Astrocyte (in vitro differentiated cells and primary cell): ENCODE data around the gene TPM2. TPM values are rescaled to one million over a fixed set of nuclear protein-coding genes. Genes with fewer than 3 reads are reported as not detected.

Experiments used
- DNase-seq: peaks from one replicate; pipeline ENCODE4 v3.0.0-alpha.2; 2010; ENCODE audit warnings: low read depth
- FAIRE-seq: peaks from 2 replicates; lab custom pipeline; 2011; peaks lifted over from hg19 to GRCh38; lab: Jason Lieb, UNC
- H2AFZ ChIP-seq: 2 replicates; pipeline ENCODE4 v1.6.0; 2012; ENCODE audit warnings: low read depth, low read length, inconsistent platforms
- H3K27ac ChIP-seq: 2 replicates; pipeline ENCODE4 v1.5.1; 2011; ENCODE audit warnings: low read depth, low read length, inconsistent platforms
- H3K27me3 ChIP-seq: 2 replicates; pipeline ENCODE4 v1.6.0; 2011; ENCODE audit warnings: low read length, inconsistent platforms; ENCODE audit not compliant: insufficient read depth
- H3K36me3 ChIP-seq: 2 replicates; pipeline ENCODE4 v1.5.1; 2011; ENCODE audit warnings: low read length, inconsistent platforms; ENCODE audit not compliant: insufficient read depth
- H3K4me1 ChIP-seq: 2 replicates; pipeline ENCODE4 v1.5.1; 2011; ENCODE audit warnings: low read length, inconsistent platforms; ENCODE audit not compliant: insufficient read depth
- H3K4me2 ChIP-seq: 2 replicates; pipeline ENCODE4 v1.6.0; 2012; ENCODE audit warnings: low read length, inconsistent platforms
- H3K4me3 ChIP-seq: 2 replicates; pipeline ENCODE4 v1.5.1; 2011; ENCODE audit warnings: low read depth, mild to moderate bottlenecking, low read length, inconsistent platforms; ENCODE audit not compliant: insufficient read depth
- H3K79me2 ChIP-seq: 2 replicates; pipeline ENCODE4 v1.6.0; 2012; ENCODE audit warnings: mild to moderate bottlenecking, low read length, inconsistent platforms; ENCODE audit not compliant: insufficient read depth
- H3K9ac ChIP-seq: 2 replicates; pipeline ENCODE4 v1.6.0; 2012; ENCODE audit warnings: mild to moderate bottlenecking, low read length, inconsistent platforms
- H3K9me3 ChIP-seq: 2 replicates; pipeline ENCODE4 v1.5.1; 2012; ENCODE audit warnings: low read depth, mild to moderate bottlenecking, low read length, inconsistent platforms; ENCODE audit not compliant: insufficient read depth
- H4K20me1 ChIP-seq: 2 replicates; pipeline ENCODE4 v1.6.0; 2012; ENCODE audit warnings: low read length, inconsistent platforms; ENCODE audit not compliant: insufficient read depth
- H3K27ac Mint-ChIP-seq: one replicate; pipeline ENCODE4 v1.8.0; 2021; ENCODE audit warnings: mild to moderate bottlenecking, mixed read lengths; ENCODE audit not compliant: unreplicated experiment
- H3K27me3 Mint-ChIP-seq: one replicate; pipeline ENCODE4 v1.8.0; 2021; ENCODE audit warnings: low read depth, mixed read lengths; ENCODE audit not compliant: unreplicated experiment
- H3K36me3 Mint-ChIP-seq: one replicate; pipeline ENCODE4 v1.8.0; 2021; ENCODE audit warnings: low read depth, mixed read lengths; ENCODE audit not compliant: unreplicated experiment
- H3K4me1 Mint-ChIP-seq: one replicate; pipeline ENCODE4 v1.8.0; 2021; ENCODE audit warnings: low read depth, mixed read lengths; ENCODE audit not compliant: unreplicated experiment
- H3K4me3 Mint-ChIP-seq: one replicate; pipeline ENCODE4 v1.8.0; 2021; ENCODE audit warnings: mild to moderate bottlenecking, moderate library complexity, mixed read lengths; ENCODE audit not compliant: unreplicated experiment
- H3K9me3 Mint-ChIP-seq: one replicate; pipeline ENCODE4 v1.8.0; 2021; ENCODE audit warnings: mild to moderate bottlenecking, mixed read lengths; ENCODE audit not compliant: unreplicated experiment
- CTCF ChIP-seq: IDR thresholded peaks from 2 replicates; pipeline ENCODE4 v1.5.1; 2011; ENCODE audit warnings: low read depth, mild to moderate bottlenecking, inconsistent platforms, low read length, moderate library complexity; ENCODE audit not compliant: insufficient read depth
- EZH2 ChIP-seq: IDR thresholded peaks from 2 replicates; pipeline ENCODE4 v1.6.1; 2012; ENCODE audit warnings: mild to moderate bottlenecking, low read length, inconsistent platforms; ENCODE audit not compliant: insufficient read depth
- total RNA-seq: library from RNA; stranded (reverse); gene quantifications from 2 replicates; pipeline ENCODE4 v1.2.1, GENCODE V29; 2021

The TPM2 gene
- total RNA-seq, 1 donor from 2014 or later = 2,001 TPM

DNA sequence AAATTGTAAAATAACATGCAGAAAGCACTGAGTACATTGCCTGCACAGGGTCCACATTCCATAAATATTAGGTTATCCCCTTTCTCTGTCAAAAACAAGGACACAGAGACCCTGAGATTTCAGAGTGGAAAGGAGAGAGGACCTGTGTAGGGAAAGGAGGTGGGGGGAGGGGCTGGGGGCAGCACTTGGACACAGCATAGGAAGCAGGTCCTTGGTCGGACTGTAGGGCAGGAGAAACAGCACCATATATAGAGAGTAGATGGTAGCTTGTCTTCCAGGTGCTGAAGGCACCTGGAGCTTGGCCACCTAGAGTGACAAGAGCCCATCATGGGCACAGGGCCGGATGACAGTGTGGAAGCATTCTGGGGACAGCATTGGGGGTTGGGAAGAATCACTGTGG is 2.4 kb downstream of the TPM2 start:
- H3K4me3 Mint-ChIP-seq = peak overlapping the region; percentile 94
- Histone ChIP-seq H3K36me3 (peaks cover 55% of the 10 kb centered on the region), H3K4me3 (peak overlapping the region; percentile 97), H3K79me2 (peaks cover 67% of the 10 kb centered on the region), H3K4me1 (peaks cover 64% of the 10 kb centered on the region), H3K4me2 (peak overlapping the region; percentile 100), H3K27me3 (no peaks in the 10 kb centered on the region), H2AFZ (no peak overlapping the region), H3K9ac (peak overlapping the region; percentile 96), H4K20me1 (peaks cover 74% of the 10 kb centered on the region), H3K27ac (peak overlapping the region; percentile 44), H3K9me3 (no peaks in the 10 kb centered on the region)
- TF ChIP-seq EZH2 (no peak), CTCF (no peak)
- H3K27ac Mint-ChIP-seq = peak overlapping the region; percentile 88
- no peak for DNase-seq
- no peaks in the 10 kb centered on the region for H3K27me3 Mint-ChIP-seq
- H3K9me3 Mint-ChIP-seq = no peaks in the 10 kb centered on the region
- H3K36me3 Mint-ChIP-seq = peaks cover 32% of the 10 kb centered on the region
- FAIRE-seq = no peak
- H3K4me1 Mint-ChIP-seq = peaks cover 49% of the 10 kb centered on the region

DNA sequence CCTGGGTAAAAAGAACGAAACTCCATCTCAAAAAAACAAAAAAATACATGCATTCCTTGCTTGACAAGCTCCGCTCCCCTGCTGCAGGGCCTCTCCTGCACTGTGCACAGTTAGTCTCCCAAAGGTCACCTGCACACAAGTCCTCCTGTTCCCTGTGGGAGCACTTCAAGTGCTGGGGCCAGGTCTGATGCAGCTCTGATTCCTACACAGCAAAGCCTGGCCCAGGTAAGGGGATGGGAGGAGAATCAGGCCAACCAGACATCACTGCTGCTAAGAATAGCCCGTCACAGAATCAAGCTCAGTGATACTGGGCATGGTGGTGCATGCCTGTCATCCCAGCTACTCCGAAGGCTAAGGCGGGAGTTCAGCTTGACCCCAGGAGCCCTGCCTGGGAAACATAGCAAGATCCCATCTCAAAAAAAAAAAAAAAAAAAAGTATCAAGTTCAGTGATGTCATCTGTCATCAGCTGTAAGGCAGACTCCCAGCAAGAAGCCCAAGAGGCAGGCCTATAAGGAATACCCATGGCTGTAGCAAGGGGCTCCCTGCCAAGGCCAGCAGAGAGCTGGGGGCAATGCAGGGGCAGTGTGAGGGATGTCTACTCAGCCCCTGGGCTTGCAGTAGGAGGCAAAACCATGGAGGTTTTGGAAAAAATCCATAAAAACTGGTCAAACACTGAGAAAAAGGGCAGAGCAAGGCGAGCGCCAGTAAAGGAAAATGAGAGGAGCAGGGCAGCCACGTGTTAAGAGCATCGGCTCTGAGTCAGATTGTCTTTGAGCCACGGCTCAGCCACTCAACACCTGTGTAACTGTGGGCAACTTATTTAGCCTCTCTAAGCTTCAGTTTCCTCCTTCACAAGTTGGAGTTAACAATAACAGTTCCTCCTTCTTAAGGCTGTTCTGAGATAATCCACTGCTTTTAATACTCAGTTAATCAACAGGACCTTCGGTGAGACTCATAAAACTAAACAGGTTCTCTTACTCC is 3.2 kb downstream of the TPM2 start:
- H3K36me3 ChIP-seq = peaks cover 58% of the 10 kb centered on the region
- H3K9ac ChIP-seq = peak overlapping the region; percentile 96
- H3K4me2 ChIP-seq = peak overlapping the region; percentile 100
- Mint-ChIP-seq H3K4me3 (peak overlapping the region; percentile 94), H3K27me3 (no peaks in the 10 kb centered on the region), H3K4me1 (peaks cover 57% of the 10 kb centered on the region), H3K9me3 (no peaks in the 10 kb centered on the region), H3K27ac (peak overlapping the region; percentile 81), H3K36me3 (peaks cover 36% of the 10 kb centered on the region)
- no peak for FAIRE-seq
- peak overlapping the region; percentile 97 for H3K4me3 ChIP-seq
- peaks cover 82% of the 10 kb centered on the region for H4K20me1 ChIP-seq
- H3K79me2 ChIP-seq = peaks cover 67% of the 10 kb centered on the region
- peak overlapping the region; percentile 17 for H3K27ac ChIP-seq
- no peak overlapping the region for H2AFZ ChIP-seq
- DNase-seq = peak; percentile 53
- no peaks in the 10 kb centered on the region for H3K27me3 ChIP-seq
- no peak for TF ChIP-seq EZH2
- H3K4me1 ChIP-seq = peaks cover 65% of the 10 kb centered on the region
- H3K9me3 ChIP-seq = no peaks in the 10 kb centered on the region

DNA sequence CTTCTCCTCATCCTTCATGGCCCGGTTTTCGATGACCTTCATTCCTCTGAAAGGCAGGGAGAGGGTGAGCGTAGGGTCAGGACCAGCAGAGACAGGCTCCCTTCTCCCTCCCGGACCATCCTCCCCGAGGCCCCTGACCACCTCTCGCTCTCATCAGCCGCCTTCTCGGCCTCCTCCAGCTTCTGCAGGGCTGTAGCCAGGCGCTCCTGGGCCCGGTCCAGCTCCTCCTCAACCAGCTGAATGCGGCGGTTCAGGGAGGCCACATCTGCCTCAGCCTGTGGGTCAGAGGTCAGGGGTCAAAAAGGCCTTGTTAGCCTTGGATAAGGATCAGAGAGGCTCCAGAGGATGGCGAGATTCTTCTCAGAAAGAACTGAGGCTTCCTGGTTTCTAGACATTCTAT is 4.2 kb downstream of the TPM2 start:
- Histone ChIP-seq H3K27ac (no peak overlapping the region), H3K27me3 (no peaks in the 10 kb centered on the region), H3K4me1 (peaks cover 65% of the 10 kb centered on the region), H3K4me3 (peak overlapping the region; percentile 9), H3K9ac (peak overlapping the region; percentile 35), H4K20me1 (peaks cover 91% of the 10 kb centered on the region), H3K36me3 (peaks cover 58% of the 10 kb centered on the region), H3K4me2 (peak overlapping the region; percentile 100), H3K79me2 (peaks cover 67% of the 10 kb centered on the region), H2AFZ (no peak overlapping the region), H3K9me3 (no peaks in the 10 kb centered on the region)
- Mint-ChIP-seq H3K4me3 (peak overlapping the region; percentile 94), H3K36me3 (peaks cover 40% of the 10 kb centered on the region), H3K27me3 (no peaks in the 10 kb centered on the region), H3K4me1 (peaks cover 63% of the 10 kb centered on the region), H3K27ac (no peak overlapping the region), H3K9me3 (no peaks in the 10 kb centered on the region)
- no peak for FAIRE-seq
- no peak for DNase-seq
- TF ChIP-seq EZH2 (no peak), CTCF (no peak)
